ENCODE measurements around the gene DENND4A. TPM values are rescaled to one million over a fixed set of nuclear protein-coding genes. Genes with fewer than 3 reads are reported as not detected.

Gene DENND4A
- total and polyA plus RNA-seq, 4 donors, result 7.0 to 52.8 (median 17.4) TPM

- TF ChIP-seq CTCF (IDR thresholded peaks at IDR 0.05; ENCODE audit: control extremely low read depth, extremely low read depth), result no peak
- H3K36me3 ChIP-seq (ENCODE audit: control insufficient read depth in 4 of 4, insufficient read depth in 4 of 4, low read length in 4 of 4), result peaks cover 0 to 14% (median 8%) of the 10 kb centered on the region in 4 donors
- H3K27ac ChIP-seq (ENCODE audit: low read depth in 1 of 2, low read length in 1 of 2), result no peak overlapping the region
- no peaks in the 10 kb centered on the region for H3K9me3 ChIP-seq (ENCODE audit: control insufficient read depth in 4 of 4, insufficient read depth in 3 of 4, low read length in 3 of 4)
- no peak for ATAC-seq (ENCODE audit: insufficient read depth, low FRiP score)
- H3K9ac ChIP-seq (ENCODE audit: insufficient read depth in 1 of 2, low read length in 2 of 2), result no peak overlapping the region
- WGBS, 2 donors, result 82 to 89% methylated on average over 1 of the region's 1 CpG
- H3K4me1 ChIP-seq (ENCODE audit: control insufficient read depth in 5 of 5, insufficient read depth in 5 of 5, low read length in 5 of 5), result no peaks in the 10 kb centered on the region
- H3K27me3 ChIP-seq (ENCODE audit: control insufficient read depth in 3 of 3, insufficient read depth in 3 of 3, low read length in 2 of 3), result no peaks in the 10 kb centered on the region
- H3K4me3 ChIP-seq, result no peak overlapping the region
- DNase-seq, result no peak
Measured at GRCh38 chr15:65675551-65675950, 116.5 kb downstream of the DENND4A start.

- no peaks in the 10 kb centered on the region for H3K27me3 ChIP-seq (ENCODE audit: control insufficient read depth in 3 of 3, insufficient read depth in 3 of 3, low read length in 2 of 3)
- peaks cover 9 to 24% (median 14%) of the 10 kb centered on the region in 4 donors for H3K36me3 ChIP-seq (ENCODE audit: control insufficient read depth in 4 of 4, insufficient read depth in 4 of 4, low read length in 4 of 4)
- DNase-seq (no peak), ATAC-seq (ENCODE audit: insufficient read depth, low FRiP score) (no peak)
- H3K27ac ChIP-seq (ENCODE audit: low read depth in 1 of 2, low read length in 1 of 2), result no peak overlapping the region
- WGBS, 2 donors, result 90 to 93% methylated on average over 3 of the region's 3 CpGs
- H3K9ac ChIP-seq (ENCODE audit: insufficient read depth in 1 of 2, low read length in 2 of 2), result no peak overlapping the region
- no peaks in the 10 kb centered on the region for H3K9me3 ChIP-seq (ENCODE audit: control insufficient read depth in 4 of 4, insufficient read depth in 3 of 4, low read length in 3 of 4)
- H3K4me1 ChIP-seq (ENCODE audit: control insufficient read depth in 5 of 5, insufficient read depth in 5 of 5, low read length in 5 of 5), result no peaks in the 10 kb centered on the region
- TF ChIP-seq CTCF (IDR thresholded peaks at IDR 0.05; ENCODE audit: control extremely low read depth, extremely low read depth), result no peak
- no peak overlapping the region for H3K4me3 ChIP-seq
Measured at GRCh38 chr15:65666257-65666656, 125.8 kb downstream of the DENND4A start.

GRCh38 chr15:65663521-65663920, 128.6 kb downstream of the DENND4A start:
- DNase-seq (no peak), ATAC-seq (ENCODE audit: insufficient read depth, low FRiP score) (no peak)
- no peak overlapping the region for H3K27ac ChIP-seq (ENCODE audit: low read depth in 1 of 2, low read length in 1 of 2)
- H3K36me3 ChIP-seq (ENCODE audit: control insufficient read depth in 4 of 4, insufficient read depth in 4 of 4, low read length in 4 of 4), result peaks cover 7 to 23% (median 13%) of the 10 kb centered on the region in 4 donors
- no peaks in the 10 kb centered on the region for H3K9me3 ChIP-seq (ENCODE audit: control insufficient read depth in 4 of 4, insufficient read depth in 3 of 4, low read length in 3 of 4)
- H3K27me3 ChIP-seq (ENCODE audit: control insufficient read depth in 3 of 3, insufficient read depth in 3 of 3, low read length in 2 of 3), result no peaks in the 10 kb centered on the region
- H3K4me1 ChIP-seq (ENCODE audit: control insufficient read depth in 5 of 5, insufficient read depth in 5 of 5, low read length in 5 of 5), result no peaks in the 10 kb centered on the region
- no peak overlapping the region for H3K4me3 ChIP-seq
- H3K9ac ChIP-seq (ENCODE audit: insufficient read depth in 1 of 2, low read length in 2 of 2), result no peak overlapping the region
- WGBS, 2 donors, result 92 to 95% methylated on average over 3 of the region's 3 CpGs
- TF ChIP-seq CTCF (IDR thresholded peaks at IDR 0.05; ENCODE audit: control extremely low read depth, extremely low read depth), result no peak

GRCh38 chr15:65660927-65661326, 131.2 kb downstream of the DENND4A start:
- DNase-seq (no peak), ATAC-seq (ENCODE audit: insufficient read depth, low FRiP score) (no peak)
- 78 to 90% methylated on average over 2 of the region's 2 CpGs for WGBS, 2 donors
- no peak overlapping the region for H3K27ac ChIP-seq (ENCODE audit: low read depth in 1 of 2, low read length in 1 of 2)
- no peaks in the 10 kb centered on the region for H3K9me3 ChIP-seq (ENCODE audit: control insufficient read depth in 4 of 4, insufficient read depth in 3 of 4, low read length in 3 of 4)
- no peak overlapping the region for H3K4me3 ChIP-seq
- no peaks in the 10 kb centered on the region for H3K27me3 ChIP-seq (ENCODE audit: control insufficient read depth in 3 of 3, insufficient read depth in 3 of 3, low read length in 2 of 3)
- H3K36me3 ChIP-seq (ENCODE audit: control insufficient read depth in 4 of 4, insufficient read depth in 4 of 4, low read length in 4 of 4), result peaks cover 3 to 16% (median 14%) of the 10 kb centered on the region in 4 donors
- H3K9ac ChIP-seq (ENCODE audit: insufficient read depth in 1 of 2, low read length in 2 of 2), result no peak overlapping the region
- no peaks in the 10 kb centered on the region for H3K4me1 ChIP-seq (ENCODE audit: control insufficient read depth in 5 of 5, insufficient read depth in 5 of 5, low read length in 5 of 5)
- TF ChIP-seq CTCF (IDR thresholded peaks at IDR 0.05; ENCODE audit: control extremely low read depth, extremely low read depth), result no peak

All from lung (tissue), 12 donors.